HG03175 (cell line): ENCODE data around the gene CRY2.
"Not testable (repeated sequence)": the region's sequence is repeated elsewhere in the genome, so short reads cannot be mapped to it uniquely, and the experiment has no call there.

Experiments
- ATAC-seq: cut with Tn5 transposase; IDR thresholded peaks from one replicate; pipeline ENCODE4 v1.9.1; 2021; ENCODE audit warnings: mild to moderate bottlenecking, moderate library complexity; ENCODE audit not compliant: unreplicated experiment

Gene CRY2

DNA sequence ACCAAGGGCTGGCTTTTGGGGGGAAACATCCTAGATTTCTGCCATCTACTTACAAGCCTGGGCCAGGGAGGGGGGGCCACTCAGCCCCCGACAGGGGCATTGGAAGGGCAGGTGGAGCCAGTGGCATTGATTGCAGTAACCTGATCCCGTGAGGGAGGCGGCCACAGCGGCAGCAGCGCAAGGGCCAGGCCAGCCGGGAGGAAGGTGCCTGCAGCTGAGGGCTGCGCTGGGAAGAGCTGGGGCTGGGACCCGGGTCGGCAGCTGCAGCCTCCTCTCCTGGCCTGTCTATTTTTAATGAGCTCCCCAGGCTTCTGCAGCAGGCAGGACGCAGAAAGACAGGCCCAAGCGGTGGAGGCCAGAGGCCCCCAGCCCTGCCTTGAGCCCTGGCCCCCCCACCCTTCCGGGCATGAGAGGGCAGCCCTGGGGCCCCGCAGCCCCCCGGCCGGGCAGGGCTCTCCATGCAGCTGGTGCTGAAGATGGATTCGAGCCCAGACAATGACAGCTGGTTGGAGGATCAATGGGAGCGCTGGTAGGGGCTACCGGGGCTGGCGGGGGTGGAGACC lies 49.2 kb downstream of the CRY2 start:
- no peak for ATAC-seq

GRCh38 chr11:45897556-45897955 lies 50.3 kb downstream of the CRY2 start:
- ATAC-seq = no peak

DNA sequence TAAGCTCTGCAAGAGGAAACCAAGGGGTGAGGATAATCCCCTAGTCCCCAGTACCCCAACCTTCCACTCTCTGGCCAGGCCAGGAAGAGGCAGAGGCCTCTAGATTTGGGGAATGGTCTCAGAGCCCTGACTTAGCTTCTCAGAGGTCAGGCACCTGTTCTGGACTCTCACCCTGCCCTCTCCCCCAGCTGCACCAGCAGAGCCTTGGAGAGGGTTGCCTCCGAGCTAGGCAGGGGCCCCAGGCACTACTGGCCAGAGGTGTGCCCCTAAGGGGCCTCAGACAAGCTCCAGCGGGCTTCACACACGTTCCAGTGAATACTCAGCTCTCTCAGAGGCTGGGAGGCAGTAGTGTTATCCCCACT lies 51.8 kb downstream of the CRY2 start:
- no peak for ATAC-seq

DNA sequence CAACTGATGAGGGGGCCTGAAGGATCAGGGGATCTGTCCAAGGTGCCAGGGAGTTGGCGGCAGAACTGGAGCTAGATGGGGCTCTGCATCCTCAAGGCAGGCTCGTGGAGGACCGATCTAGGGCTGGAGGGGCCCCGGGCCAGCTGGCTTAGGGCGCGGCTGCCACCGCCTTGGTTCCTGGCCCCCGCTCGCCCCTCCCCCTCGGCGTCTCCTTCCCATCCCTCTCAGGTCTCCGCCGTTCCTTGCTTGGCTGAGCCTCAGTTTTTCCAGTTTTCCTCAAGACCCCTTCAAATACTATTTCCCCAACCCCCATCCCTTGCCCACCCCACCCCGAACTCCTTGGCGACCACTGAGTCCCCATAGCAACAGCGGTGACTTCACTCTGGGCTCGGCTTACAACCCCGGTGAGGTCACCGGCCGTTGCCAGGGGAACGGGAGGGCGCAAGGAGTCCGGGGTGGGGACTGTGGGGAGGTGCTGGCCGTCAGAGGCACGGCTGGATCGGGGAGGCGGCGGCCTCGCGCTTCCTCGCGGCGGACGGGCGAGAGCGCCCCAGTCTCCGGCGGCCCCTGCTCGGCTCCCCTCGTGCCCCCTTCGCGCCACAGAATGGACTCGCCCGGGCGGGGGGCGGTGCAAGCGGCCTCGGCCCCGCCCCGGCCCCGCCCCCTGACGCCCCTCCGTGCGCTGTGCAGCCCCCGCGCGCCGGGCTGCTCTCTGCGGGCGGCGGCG lies 52.3 kb downstream of the CRY2 start:
- peak; percentile 59 for ATAC-seq

DNA sequence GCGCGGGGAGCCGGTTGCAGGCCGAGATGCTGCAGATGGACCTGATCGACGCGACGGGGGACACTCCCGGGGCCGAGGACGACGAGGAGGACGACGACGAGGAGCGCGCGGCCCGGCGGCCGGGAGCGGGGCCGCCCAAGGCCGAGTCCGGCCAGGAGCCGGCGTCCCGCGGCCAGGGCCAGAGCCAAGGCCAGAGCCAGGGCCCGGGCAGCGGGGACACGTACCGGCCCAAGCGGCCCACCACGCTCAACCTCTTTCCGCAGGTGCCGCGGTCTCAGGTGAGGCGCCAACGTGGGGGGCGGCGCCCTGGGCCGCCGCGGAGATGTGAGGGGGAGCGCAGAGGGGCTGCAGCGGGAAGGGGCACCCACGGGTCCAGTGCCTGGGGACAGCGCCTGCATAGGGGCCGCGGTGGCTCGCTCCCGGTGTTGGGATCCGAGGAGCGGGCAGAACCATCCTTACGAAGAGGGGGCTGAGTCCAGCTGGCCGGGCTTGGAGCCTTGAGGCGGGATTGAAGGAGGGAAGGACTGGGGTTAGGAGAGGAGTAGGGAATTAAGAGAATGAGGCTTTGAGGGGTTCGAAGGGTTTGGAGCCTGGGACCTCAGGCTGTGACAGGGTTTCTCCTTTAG lies 53.0 kb downstream of the CRY2 start:
- not testable (repeated sequence) for ATAC-seq

GRCh38 chr11:45900916-45901617 lies 53.8 kb downstream of the CRY2 start:
- no peak for ATAC-seq

- ATAC-seq = no peak
These were observed 54.4 kb downstream of the CRY2 start for GRCh38 chr11:45901626-45902025.

DNA sequence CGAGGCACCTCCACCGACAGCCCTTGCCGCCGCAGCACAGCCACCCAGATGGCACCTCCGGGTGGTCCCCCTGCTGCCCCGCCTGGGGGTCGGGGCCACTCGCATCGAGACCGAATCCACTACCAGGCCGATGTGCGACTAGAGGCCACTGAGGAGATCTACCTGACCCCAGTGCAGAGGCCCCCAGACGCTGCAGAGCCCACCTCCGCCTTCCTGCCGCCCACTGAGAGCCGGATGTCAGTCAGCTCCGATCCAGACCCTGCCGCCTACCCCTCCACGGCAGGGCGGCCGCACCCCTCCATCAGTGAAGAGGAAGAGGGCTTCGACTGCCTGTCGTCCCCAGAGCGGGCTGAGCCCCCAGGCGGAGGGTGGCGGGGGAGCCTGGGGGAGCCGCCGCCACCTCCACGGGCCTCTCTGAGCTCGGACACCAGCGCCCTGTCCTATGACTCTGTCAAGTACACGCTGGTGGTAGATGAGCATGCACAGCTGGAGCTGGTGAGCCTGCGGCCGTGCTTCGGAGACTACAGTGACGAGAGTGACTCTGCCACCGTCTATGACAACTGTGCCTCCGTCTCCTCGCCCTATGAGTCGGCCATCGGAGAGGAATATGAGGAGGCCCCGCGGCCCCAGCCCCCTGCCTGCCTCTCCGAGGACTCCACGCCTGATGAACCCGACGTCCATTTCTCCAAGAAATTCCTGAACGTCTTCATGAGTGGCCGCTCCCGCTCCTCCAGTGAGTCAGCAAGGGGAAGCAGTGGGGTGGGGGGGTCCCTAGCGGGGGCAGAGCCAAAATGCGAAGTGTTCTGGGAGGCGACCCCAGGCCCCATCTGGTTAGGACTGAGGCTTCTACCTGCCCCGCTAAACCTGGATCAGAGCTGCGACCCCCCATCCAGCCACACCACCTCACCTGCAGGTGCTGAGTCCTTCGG lies 55.4 kb downstream of the CRY2 start:
- no peak for ATAC-seq

GRCh38 chr11:45904309-45904915 lies 57.1 kb downstream of the CRY2 start:
- ATAC-seq = no peak

GRCh38 chr11:45905095-45905494 lies 57.8 kb downstream of the CRY2 start:
- ATAC-seq = no peak

DNA sequence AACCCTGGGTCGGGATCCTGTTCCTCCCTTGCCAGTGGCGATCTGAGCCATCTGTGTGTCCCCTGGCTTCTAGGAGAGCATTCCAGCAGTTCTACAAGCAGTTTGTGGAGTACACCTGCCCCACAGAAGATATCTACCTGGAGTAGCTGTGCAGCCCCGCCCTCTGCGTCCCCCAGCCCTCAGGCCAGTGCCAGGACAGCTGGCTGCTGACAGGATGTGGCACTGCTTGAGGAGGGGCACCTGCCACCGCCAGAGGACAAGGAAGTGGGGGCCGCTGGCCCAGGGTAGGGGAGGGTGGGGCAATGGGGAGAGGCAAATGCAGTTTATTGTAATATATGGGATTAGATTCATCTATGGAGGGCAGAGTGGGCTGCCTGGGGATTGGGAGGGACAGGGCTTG lies 58.3 kb downstream of the CRY2 start:
- not testable (repeated sequence) for ATAC-seq

GRCh38 chr11:45906096-45906682 lies 58.9 kb downstream of the CRY2 start:
- ATAC-seq = no peak

- no peak for ATAC-seq
These were observed 59.8 kb downstream of the CRY2 start, which contains the start of gene FREY1 for GRCh38 chr11:45906965-45907611. Gene FREY1, minus strand, starts transcription at chr11:45907271. Its CDS starts 26 bp downstream, at chr11:45907245.

DNA sequence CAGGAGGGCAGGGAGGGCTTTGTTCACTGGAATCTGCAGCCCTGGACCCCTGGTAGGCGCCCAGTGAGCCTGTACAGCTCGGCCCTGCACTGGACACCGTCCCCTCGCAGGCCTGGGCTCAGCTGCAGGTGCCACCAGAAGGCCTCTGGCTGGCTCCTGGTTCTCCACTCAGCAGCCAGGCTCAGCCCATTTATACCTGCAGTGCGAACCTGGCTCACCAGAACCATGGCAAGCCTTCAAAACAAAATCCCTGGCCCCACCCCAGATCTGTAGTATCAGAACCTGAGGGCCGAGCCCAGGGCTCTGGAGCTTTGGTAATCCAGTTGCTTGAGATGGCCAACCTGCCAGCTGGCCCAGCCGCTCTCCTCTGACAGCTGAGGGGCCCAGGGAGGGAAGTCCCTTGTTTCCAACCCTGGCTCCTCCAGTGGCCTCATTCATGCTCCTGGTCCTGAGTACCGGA lies 60.7 kb downstream of the CRY2 start:
- ATAC-seq = no peak

GRCh38 chr11:45909594-45910475 lies 62.6 kb downstream of the CRY2 start:
- ATAC-seq = no peak

DNA sequence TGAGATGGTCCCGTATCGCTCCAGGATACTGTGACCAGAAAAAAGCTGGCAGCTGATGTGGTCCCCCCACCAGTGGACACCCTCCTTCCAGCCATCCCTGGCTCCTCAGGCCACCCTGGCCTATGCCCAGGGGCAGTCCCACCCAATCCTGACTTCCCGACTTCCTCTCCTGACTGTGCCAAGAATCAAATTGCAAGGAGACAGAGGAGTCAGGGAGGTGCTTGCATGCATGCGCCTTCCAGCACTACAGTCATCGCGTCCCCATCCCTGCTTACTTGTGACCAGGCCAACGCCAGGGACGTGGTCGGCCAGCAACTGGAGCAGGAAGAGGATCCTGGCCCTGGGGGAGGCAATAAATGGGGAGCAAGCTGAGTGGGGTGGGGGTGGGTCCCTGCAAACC lies 63.3 kb downstream of the CRY2 start:
- no peak for ATAC-seq

DNA sequence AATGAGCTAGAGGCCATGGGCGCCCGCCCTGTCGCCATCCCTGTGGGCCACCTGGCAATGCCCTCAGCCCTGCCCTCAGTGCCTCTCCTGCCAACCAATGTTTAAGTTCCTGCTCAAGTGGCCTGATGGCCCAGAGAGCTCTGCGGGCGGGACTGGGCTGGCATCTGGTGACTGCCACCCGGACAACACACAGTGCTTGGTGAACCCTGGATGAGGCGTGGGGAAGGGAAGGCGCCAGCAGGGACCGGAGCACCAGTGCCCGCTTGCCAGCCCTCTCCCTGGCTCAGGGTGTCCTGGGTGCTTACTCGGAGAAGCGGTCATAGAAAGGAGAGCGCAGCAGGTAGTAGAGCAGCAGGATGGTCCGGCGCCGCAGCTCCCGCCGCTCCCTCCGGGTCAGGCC lies 66.2 kb downstream of the CRY2 start:
- ATAC-seq = no peak

GRCh38 chr11:45913942-45914635 lies 66.8 kb downstream of the CRY2 start:
- ATAC-seq = no peak
